Kasumi-1 (cell line): ENCODE measurements around the gene PLPP1.
A peak's percentile ranks its signal among the peaks of the same experiment; 100 is the strongest.
"Not testable (repeated sequence)": the region's sequence is repeated elsewhere in the genome, so short reads cannot be mapped to it uniquely, and the experiment has no call there.

Source experiments
- DNase-seq, 2 experiments: peaks; one replicate each; lab custom pipeline; 2025; lab: John Stamatoyannopoulos, UW

The PLPP1 gene

GRCh38 chr5:55505711-55506110, 29.1 kb downstream of the PLPP1 start:
- not testable (repeated sequence) for DNase-seq

DNA sequence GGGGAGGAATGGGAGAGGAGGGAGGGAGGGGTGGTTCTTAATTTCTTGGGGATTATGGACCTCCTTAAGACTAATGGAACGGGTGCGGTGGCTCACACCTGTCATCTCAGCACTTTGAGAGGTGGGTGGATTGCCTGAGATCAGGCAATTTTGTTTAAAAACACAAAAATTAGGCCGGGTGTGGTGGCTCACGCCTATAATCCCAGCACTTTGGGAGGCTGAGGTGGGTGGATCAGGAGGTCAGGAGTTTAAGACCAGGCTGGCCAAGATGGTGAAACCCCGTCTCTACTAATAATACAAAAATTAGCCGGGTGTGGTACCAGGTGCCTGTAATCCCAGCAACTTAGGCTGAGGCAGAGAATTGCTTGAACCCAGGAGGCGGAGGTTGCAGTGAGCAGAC, 30.8 kb downstream of the PLPP1 start:
- not testable (repeated sequence) for DNase-seq

DNA sequence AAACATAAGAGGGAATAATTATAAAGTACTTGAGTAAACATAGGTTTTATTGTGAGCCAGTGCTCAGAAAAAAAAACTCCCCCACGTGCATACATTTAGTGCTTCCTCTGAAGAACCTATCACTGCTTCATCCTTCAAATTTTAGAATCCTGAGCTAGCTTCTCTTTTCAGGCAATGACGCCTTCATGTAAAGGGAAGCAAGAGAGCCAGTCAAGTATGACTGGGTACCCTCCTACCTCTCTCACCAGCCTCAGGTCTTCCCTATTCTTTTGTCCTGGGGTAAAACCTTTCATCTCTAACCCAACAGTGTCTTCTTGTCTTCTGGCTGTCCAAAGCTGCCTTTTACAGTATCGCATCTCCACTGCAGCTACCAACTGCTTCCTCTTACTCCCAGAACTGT, 32.0 kb downstream of the PLPP1 start:
- DNase-seq = no peak

DNA sequence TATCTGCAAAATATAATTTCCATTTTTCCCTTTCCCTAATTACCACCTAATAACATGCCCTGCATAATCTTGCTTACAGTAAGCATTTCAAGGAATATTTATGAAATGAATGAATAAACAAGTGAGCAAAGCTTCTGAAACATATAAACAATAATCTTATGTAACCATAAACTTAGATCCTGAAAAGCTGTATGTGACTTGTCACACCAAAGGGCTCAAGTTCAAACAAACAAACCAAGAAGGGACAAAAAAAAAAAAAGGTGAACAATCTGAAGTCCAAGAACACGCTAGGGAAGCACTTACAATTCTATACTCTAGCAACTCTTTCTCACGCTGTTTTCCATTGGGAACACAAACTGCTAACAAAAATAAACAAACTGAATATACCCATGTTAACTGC, 36.3 kb downstream of the PLPP1 start:
- DNase-seq = no peak

GRCh38 chr5:55497712-55498111, 37.1 kb downstream of the PLPP1 start:
- no peak for DNase-seq

GRCh38 chr5:55495216-55495615, 39.5 kb downstream of the PLPP1 start:
- DNase-seq = no peak

- DNase-seq = no peak
Measured at GRCh38 chr5:55492449-55492848, 42.3 kb downstream of the PLPP1 start.

DNA sequence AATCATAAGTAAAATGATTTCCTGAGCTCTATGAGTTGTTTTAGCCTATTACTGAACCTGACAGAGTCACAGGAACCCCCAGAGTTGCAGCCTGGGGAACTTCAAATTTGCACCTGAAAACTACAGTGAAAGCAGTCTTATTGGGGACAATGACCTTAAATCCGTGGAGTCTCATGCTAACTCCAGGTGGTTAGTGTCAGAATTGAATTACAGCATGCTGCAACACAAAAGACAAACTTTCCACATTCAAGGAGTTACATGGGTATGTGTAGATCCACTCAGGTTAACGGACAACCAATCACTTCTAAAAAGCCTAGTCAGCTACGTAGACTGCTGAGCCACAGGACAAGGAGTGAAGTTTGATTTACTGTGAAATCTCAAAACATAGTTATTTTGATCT, 49.7 kb downstream of the PLPP1 start:
- no peak for DNase-seq

GRCh38 chr5:55484531-55484930, 50.2 kb downstream of the PLPP1 start:
- DNase-seq = no peak

- DNase-seq = no peak
Measured at GRCh38 chr5:55483885-55484284, 50.9 kb downstream of the PLPP1 start.

DNA sequence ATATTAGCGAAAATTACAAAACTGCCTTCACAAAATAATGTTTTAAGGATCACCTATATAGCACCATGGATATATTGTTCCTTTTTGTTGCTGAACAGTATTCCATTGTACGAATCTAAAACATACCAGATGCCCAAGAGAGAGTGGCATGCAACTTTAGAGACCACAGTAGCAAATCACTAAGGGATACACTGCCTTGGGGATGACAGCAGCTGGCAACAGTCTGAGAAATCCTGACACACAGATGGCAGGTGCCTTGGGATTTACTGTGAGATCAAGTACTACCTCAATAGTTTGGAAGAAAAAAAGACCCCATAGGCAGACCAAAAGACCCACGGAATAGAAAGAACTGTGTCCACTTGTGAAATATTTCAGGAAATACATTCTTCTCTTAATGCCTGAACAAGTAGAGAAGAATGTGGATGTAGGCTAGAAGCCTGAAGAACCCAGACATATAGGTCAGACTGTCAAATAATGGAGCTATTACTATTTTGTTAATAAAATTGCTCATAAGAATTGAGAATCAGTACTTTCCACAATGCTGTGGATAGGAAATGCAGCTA, 53.4 kb downstream of the PLPP1 start:
- DNase-seq = no peak

GRCh38 chr5:55480781-55481180, 54.0 kb downstream of the PLPP1 start:
- peak; percentile 33 for DNase-seq

- no peak for DNase-seq
Measured at GRCh38 chr5:55472642-55473041, 62.1 kb downstream of the PLPP1 start.

GRCh38 chr5:55471468-55471867, 63.3 kb downstream of the PLPP1 start:
- no peak for DNase-seq

- DNase-seq = no peak
Measured at GRCh38 chr5:55470282-55470681, 64.5 kb downstream of the PLPP1 start.

DNA sequence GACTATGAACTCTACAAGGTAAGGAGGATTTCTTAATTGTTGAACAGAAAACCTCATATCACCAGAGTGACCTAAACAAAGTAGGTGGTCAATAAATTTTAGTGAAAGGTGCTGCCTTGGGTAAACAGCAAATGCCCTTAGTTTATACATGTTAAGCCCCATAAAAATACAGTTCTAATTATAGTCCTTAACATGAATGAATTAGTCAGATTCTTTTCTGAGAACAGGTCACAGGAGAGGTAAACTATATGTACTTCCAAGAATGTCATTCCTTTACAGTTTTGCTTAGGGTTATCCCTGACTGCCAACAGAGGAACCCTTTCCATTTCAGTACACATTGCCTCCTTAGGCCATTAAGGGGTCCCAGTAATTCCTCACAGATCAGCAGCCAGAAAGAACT, 64.9 kb downstream of the PLPP1 start:
- no peak for DNase-seq

- DNase-seq = no peak
Measured at GRCh38 chr5:55467862-55468551, 66.8 kb downstream of the PLPP1 start.

GRCh38 chr5:55463613-55464012, 71.2 kb downstream of the PLPP1 start:
- no peak for DNase-seq

DNA sequence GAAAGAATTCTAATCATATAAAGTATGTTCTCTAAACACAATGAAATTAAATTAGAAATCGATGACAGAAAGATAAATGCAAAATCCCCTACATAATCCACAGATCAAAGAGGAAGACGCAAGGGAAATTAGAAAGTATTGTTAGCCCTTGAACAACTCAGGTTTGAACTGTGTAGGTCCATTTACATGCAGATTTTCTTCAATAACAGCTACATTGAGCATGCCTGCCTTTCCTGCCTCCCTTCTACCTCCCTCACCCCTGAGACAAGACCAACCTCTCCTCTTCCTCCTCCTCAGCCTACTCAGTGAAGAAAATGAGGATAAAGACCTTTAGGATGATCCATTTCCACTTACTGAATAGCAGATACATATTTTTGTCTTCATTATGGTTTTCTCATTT, 75.2 kb downstream of the PLPP1 start:
- no peak for DNase-seq

DNA sequence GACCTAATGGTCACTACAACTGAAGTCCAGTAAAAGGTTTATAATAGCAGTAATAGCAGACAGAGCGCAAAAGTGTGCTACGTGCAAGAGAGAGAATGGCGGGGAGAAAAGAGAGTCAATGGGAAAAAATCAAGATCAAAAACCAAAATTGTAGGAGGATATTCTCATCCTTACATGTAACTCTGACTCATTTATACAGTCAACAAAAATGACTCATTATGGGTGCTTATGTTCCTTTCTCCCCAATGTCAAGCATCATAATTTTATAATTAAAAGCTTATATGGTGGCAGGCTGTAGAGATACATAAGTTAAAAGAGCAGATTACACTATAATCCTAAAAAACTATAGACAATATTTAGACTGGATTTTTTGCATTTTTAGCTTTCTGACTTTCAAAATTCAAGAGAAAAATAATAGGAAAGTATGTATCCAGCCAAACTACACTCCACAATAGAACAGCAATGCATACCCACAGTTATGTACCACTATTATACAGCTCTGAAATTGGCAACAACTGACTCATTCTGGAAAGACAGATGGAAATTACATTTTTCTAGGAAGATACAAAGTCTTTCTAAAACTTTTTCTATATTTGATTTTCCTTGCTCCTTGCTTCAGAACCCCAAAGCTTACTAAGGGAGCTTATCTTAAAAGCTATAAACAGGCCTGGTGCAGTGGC, 78.4 kb downstream of the PLPP1 start:
- DNase-seq = no peak

DNA sequence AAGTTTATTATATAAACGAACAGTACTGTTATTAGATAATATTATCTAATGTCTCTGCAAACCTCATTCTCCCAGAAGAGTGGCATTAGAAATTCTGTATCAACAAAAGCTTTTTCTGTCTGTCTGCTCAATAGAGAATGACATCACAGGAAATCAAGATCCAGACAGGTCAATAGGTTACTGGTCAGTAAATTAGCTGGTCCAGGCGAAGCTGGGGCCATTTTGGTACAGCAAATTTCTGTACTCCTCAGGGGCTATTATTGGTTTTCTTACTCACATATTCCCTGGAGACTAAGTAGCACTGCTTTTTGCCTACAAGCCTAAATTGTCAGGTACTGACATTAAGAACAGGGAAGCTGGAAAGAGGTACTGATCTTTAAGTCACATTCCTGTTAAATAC, 80.5 kb downstream of the PLPP1 start:
- no peak for DNase-seq

DNA sequence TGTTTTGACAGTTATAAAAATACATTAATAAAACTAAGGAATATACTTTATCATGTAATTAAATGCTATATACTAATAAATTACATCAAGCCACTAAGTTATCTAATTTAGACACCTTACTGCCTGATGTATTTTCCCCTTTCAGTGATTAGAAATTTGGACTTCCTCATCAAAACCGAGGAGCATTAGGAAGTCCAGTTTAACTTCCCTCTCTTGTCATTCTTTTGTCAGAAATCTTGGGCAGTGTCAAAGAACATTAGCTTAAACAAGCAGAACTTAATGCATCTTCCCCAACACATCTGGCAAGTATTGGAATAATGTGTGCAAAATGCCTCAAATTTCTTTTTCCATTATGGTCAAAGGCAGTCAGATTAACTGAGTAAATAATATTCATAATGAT, 81.6 kb downstream of the PLPP1 start:
- DNase-seq = no peak

DNA sequence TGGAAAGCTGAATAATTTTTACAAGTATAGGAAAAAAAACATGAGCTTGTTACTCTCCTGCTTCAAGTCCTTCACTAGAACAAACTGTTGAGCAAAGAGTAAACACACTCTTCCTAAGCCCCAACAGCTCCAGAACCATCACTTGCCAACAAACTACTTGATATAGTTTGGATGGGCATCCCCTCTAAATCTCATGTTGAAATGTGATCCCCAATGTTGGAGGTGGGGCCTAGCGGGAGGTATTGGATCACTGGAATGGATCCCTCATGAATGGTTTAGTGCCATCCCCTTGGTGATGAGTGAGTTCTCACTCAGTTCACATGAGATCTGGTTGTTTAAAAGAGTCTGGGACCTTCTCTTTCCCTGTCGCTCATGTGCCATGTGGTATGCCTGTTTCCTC, 82.8 kb downstream of the PLPP1 start:
- DNase-seq = no peak
